HG03139 (cell line): ENCODE data around the gene PRG3.
"Not testable (repeated sequence)": the region's sequence is repeated elsewhere in the genome, so short reads cannot be mapped to it uniquely, and the experiment has no call there.

ENCODE experiments used
- ATAC-seq: cut with Tn5 transposase; IDR thresholded peaks from one replicate; pipeline ENCODE4 v1.9.1; 2021; ENCODE audit not compliant: unreplicated experiment

PRG3 gene

DNA sequence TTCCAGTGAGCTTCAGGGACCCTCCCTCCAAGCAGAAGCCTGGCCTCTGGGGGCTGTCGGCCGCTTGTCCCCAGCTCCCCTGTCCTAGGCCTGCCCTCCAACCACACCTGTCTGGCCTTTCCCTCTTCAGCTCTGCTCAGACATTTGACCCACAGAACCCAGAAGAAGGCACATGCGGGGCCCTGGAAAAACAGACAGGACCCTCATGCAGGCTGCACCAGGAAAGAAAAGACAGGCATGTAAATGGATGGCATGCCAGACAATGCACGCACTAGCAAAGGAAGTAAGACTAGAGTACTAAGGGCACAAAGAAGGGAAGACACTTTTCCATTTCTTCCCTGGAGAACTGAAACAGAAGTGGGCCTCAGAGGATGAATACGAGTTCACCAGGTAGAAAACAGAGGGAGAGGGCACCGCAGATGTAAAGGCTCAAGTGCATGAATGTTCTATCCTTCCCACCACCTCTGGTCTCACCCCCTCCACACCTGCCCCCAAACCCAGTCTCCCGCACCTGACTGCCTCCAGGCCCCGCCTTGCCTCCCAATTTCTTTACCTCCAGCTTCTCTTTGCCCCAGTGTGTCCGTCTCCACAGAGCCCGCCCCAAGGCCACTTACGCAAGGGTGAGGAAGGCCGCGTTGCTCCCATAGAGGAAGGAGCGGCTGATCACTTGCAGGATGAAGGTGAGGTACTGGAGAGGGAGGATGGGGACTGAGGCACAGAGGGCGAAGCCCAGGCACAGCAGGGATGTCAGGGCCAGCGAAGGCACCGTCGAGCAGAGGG, 28.6 kb upstream of the PRG3 start:
- ATAC-seq: no peak

DNA sequence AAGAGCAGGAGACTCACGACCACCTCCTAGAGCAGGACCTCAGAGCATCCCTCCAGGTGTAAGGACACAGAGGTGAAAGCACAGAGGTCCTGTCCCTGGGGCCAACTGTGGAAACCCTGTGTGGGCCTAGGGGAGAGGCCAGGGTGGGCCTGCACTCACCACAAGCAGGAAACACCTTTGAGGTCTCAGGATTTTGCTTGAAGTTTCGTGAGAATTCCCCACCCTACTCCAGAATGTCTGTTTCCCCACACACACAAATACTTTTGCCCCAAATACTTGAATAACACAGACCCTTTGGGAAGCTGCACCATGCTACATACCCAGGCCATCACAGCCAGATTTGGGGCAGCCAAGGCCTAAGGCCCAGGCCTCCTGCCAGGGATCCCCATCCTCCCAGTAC, 27.8 kb upstream of the PRG3 start:
- no peak for ATAC-seq

DNA sequence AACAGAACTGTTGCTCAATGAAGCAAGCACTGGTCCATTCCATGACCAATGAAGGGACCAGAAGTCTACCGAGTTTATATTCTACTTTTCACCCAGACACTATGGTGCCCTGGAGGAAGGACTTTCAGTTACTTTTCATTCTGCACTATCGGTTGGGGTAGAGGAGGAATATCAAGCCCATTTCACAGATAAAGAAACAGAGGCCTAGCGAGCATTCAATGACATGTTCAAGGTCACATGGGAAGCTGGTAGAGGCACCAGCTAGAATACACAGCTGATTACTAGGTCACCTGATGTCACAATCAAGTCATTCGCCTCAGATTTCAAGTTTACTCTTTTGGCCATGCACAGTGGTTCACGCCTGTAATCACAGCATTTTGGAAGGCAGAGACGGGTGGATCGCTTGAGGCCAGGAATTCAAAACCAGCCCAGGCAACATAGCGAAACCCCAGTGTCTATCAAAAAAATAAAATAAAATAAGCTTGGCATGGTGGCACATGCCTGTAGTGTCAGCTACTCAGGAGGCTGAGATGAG, 27.1 kb upstream of the PRG3 start:
- ATAC-seq: no peak

DNA sequence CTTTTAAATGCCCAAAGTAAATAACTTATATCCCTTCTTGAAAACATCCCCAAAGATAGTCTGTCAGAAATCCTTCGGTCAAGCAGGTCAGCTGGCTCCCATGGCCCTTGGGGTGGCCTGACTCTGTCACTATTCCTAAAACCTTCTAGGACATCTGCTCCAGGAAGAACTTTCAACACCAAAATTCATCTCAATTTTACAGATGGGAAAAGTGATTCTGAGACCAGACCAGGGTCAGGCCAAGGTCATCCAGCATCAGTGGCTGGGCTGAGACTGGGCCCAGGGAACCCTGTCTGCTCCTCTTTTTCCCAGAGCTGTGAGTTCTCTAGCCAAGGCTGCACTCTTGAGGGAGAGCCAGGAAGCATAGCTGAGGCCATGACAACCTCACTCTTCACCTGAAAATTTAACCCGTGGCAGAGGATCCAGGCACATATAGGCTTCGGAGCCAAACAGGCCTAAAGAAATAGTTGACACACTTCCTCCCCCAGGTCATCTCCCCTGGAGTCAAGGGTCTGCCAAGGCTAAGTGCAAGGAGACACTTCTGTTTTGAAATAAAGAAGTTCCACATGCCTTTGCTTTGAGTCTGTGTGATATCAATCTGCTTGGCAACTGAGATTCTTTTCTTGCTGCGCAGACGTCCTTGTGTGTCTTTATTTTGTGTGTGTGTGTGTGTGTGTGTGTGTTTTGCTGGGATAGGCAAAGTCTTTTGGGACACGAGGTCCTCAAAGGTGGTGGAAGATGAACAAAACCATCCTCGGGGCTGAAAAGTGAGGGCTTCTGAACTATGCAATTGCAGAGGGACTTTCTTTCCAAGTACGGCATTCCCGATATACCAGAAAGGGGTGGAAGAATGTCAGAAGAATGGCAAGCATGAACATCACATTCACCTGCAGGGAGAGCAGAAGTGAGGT, 26.3 kb upstream of the PRG3 start:
- ATAC-seq: no peak

DNA sequence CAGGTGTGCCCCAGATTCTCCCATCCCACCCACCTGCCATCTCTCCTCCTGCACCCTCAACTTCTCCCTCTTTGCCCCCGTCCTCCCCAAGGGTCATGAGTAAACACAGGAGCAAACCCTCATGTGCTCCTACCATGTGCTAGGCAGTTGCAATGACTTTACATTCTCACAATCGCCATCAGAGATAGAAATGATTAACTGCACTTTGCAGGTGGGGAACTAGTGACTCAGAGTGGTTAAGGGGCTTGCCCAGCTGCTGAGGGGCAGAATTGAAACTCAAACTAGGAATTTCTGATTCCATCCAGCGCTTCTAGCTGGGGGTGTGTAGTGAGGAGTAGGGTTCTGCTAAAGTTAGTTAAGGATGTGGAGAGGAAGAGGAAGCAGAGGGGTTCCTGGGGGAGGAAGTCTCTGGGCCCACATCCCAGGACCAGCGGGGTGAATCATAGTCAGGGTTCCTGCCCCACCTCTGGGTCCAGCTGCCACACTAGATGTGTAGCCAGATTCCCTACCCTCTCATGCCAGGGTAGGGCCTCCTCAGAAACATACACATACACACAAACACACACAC, 25.5 kb upstream of the PRG3 start:
- ATAC-seq: peak; percentile 87

DNA sequence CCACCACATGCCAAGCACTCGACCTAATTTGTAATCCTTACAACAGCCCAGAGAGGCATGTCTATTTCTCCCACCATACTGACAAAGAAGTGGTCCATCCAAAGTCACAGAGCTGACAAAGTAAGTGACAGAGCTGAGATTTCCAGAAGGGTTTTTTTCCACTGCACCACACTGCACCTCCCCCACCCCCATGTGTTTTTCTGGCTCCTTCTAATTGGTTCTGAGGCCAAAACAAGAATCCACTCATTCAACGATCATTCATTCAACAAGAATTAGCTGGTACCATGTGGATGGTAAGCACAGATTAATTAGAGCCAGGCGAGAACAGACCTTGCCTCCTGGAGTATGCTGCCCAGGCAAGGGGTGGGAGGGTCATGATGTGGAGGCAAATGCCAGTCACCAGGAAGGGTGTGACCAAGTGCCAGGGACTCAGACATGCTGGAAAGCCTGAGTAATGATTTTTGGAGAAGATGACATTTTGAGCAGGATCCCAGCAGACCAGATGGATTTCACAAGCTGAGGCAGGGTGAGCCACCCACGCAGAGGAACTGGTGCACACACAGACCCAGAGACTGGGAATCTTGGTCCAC, 24.4 kb upstream of the PRG3 start:
- no peak for ATAC-seq

DNA sequence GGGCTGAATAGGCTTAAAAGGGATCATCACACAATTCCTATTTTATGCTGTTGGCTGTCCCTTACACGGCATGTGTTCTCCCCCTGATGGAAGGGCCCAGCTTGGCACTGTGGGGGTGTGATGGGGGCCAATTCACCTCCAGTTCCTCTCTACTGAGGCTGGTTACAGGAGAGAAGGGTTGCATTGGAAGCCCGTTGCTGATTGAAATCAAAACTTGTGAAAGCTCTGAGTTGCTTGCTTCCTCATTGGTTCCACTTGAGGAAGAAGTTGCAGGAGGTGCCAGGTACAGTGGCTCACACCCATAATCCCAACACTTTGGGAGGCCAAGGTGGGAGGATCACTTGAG, 22.8 kb upstream of the PRG3 start:
- no peak for ATAC-seq

DNA sequence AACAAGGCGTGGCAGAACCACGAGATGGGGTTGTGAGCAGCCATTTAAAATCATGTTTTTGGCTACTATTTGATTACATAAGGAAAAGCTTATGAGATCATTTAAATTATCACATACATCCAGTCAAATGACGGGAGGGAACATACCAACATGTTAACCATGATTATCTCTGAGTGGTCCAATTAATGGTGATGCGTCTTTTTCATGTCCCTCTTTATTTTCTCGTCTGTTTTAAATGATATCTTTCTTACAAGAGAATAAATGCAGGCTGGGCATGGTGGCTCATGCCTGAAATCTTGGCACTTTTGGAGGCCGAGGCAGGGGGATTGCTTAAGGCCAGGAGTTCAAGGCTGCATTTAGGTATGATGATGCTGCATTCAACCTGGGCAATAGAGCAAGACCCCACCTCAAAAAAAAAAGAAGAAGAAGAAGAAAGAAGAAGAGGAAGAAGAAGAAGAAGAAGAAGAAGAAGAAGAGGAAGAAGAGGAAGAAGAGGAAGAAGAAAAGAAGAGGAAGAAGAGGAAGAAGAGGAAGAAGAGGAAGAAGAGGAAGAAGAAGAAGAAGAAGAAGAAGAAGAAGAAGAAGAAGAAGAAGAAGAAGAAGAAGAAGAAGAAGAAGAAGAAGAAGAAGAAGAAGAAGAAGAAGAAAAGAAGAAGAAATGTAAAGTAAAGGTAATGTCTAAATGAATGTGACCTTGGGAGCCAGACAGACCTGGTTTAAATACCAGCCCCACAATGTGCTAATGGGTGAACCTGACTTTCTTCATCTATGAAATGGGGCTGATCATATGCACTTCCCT, 22.3 kb upstream of the PRG3 start:
- ATAC-seq: not testable (repeated sequence)

DNA sequence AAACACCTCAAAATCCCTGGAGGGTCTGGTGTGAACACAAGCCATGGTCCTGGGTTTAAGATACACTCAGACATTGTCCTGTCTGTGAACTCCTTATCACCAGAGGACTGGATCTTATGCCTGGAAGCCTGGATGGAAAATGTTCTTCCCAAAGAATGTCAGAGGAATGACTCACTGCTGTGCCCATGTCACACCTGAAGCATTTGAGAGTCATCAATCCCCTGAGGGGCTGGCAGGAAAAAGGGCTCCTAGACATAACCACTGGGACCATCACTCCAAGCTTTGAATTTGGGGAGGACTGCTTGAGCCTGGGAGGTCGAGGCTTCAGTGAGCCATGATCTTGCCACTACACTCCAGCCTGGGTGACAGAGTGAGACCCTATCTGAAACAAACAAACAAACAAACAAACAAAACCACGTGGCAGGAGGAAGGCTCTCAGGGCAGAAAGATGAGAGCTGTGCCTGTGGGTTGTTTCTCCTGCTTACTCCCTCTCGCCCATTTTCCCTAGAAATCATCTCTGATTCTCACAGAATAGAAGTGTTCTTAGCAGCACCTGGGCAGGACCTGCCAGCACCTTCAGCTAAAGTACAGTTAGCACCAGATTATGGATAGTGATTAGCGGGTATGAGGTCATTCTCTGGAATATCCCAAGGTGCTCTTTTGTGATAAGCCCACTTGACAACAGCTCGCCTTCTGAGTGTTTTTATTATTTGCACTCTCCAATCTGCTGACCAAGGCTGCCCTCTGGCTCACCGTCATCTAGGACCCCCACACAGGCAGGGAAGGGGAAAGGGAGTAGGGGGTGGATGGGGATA, 21.4 kb upstream of the PRG3 start:
- ATAC-seq: no peak

DNA sequence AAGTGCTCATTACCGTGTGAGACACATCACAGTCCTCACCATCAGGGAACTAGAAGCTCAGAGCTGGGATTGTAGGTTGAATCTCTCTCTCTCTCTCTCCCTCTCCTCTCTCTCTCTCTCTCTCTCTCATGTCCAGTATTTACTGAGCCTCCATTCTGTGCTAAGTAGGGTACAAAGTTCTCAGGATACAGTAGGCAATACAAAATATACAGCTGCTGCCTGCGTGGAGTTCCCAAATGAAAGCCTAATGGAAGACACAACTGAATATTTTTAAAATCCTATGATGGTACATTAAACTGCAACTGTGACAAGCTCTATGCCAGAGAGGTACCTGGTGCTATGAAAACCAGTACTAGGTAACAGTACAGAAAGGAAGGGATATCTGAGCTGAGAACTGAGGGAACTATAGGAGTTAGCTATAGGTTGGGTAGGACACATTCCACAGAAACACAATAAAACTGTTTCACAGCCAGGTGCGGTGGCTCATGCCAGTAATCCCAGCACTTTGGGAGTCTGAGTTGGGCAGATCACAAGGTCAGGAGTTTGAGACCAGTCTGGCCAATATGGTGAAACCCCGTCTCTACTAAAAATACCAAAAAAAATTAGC, 19.1 kb upstream of the PRG3 start:
- no peak for ATAC-seq

DNA sequence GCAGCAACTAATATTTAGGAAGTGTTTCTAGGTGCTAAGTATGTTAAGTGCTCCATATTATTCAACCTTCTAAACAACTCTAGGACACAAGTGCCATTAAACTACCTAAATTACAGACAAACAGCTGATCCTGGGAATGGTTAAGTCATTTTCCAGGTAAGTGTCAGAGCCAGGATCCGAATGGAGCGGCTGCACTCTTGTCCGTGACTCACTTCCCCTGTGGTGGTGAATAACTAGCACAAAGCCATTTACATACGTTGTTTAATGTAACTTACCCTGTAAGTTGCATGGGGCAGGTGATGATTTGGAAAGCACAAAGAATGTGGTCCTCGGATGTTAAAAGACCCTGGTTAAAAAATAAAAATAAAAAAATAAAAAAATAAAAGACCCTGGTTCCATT, 18.3 kb upstream of the PRG3 start:
- no peak for ATAC-seq

DNA sequence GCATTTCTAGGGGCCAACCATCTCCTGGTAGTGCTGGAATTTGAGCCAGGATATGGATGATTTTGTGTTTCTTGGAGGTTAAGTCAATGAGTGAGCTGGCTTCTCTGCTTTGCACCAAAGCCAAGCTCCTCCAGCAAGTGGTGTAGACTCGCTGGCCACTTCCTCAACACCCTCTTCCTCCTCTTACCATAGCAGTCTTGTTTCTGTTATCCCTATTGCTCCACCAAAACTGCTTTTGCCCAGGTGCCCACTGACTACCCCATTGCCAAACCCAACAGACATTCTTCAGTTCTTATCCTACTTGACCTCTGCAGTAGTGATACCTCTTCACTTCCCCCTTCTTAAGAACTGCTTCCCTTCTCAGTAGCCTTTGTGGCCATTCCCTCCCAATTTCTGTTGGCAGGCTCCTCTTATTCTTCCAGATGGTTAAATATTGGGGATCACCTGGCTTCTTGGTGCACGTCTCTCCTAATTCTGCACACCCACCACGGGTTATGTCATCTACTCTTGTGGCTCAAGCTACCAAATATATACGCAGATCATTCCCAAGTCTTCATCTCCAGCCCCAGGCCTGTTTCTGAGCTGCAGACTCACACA, 16.5 kb upstream of the PRG3 start:
- ATAC-seq: no peak

DNA sequence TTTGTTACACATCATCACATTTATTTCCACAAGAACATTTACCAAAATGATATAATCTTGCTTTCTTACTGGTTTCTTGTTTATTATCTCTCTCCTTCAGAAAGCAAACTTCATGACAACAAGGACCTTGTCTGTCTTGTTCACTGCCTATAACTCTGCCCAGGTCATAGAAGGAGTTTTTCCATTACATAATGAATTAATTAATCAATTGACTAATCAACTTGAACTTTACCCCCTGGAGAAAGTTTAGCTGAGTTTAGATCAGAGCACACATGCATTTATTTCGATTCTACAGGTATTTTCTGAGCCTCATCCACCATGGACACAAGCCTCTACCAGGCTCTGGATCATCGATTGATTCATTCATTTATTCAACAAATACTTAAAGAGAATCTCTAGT, 15.8 kb upstream of the PRG3 start:
- ATAC-seq: no peak

DNA sequence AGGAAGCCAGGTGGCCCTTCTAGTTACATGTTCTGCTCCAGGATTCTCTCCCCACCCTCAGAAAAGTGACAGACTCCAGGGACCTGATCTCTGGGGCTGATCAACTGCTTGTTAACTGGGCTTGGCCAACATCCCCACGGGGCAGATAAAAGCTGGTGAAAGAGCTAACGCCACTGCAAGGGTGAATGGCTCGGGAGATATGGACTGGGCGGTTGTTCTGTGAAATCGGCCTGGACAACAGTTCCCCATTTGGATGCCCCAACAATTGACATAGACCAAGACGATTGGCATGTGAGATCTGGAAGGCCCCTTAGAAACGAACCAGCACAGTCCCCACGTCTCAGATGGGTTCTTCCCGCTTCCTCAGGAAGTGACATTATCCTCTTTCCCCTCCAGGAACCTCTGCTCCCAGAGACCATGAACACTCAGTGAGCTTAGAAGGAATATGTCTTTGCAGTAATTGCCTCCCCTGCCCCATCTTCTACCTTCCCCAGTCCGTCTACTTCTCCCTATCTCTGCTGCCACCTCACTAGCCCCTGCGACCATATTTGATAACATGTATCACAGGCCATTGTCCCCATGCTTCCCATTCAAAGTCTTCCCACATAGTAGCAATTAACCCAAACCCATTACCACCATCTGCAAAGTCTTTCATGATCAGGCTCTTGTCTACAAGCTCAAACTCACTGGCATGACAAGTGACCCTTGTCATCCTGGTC, 15.1 kb upstream of the PRG3 start:
- ATAC-seq: no peak

DNA sequence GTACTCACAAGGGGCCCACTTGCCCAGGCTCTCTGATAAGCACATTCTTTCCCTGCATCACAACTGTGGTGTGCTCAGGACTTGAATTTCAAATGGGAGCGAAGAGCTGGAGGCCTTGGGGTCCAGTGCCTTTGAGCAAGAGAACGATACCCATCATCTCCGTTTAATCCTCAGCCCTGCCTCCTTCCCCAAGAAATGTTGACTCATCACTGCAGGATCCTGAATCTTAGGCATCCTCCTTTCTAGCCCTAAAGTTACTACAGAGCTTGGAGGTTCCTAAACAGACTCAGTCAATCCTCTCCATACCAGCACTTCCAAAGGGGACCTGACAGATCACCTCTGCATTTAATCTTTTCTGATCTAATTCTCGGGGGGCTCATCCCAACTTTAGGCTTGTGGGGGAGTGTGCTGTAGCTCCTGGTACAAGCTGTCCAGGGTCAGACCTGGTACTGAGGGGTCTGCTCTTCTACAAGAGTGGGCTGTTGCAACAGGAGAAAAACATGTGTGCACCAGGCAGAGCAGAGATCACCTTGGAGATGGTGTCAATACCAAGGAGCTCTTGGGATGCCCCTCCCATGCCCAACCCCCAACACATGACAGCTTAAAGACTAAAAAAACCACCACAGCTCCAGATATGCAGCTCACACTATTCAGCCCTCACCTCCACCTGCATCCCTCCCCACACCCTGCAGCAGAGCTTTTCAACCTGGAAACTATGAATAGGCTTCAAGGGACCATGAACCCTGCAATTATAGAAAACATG, 13.4 kb upstream of the PRG3 start:
- ATAC-seq: no peak

DNA sequence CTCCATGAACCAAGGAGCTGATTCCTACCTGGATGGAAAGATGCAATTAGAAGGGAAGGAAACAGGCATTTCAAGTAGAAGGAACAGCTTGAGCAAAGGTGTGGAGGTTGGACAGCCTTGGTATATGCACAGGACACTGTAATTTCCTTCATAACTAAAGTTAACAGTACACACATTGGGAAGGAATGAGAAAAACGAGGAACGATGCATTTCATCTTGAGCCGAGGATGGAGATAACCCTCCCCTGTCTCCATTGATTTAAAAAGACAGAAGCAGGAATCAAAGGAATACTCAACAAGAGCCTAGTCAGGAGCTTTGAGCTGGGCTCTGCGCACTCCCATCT, 11.8 kb upstream of the PRG3 start:
- no peak for ATAC-seq

DNA sequence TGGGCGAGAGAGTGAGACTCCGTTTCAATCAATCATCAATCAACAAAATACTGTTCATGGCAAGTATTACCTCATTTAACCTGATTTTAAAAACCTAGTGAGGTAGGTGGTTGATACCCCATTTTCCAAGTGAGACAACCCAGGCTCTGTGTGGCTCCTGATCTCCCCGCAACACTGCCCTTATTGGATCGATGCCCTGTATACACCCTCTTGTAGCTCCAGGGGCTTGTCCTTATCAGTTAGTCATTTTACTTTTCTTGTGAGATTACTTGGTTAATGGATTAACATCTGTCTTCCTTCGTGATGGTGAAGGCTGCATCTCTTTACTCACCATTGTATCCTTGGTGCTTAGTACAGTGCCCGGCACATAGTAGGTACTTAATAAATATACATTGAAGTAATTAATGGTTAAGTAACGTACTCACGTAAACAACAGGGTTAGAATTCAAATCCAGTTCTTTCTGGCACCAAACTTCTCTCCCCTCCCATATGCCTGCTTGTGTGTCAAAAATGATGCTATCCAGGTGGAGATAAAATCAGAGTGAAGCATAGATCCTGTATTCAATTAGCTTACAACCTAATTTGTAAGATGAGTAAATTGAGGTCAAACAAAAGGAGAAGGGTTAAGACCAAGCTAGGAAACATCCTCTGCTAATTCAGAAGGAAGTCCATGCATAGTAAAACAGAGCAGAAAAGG, 11.3 kb upstream of the PRG3 start:
- no peak for ATAC-seq
